T-helper 1 cell (primary cell): ENCODE results near the gene GPR39.

Experiments
- DNase-seq, 5 donors: peaks; one replicate each; pipeline ENCODE4 v3.0.0-alpha.2; 2012 to 2020

GPR39 gene

GRCh38 chr2:132573444-132574007, 156.9 kb downstream of the GPR39 start:
- DNase-seq = no peak

- no peak for DNase-seq
Observed at GRCh38 chr2:132577686-132578085, 161.1 kb downstream of the GPR39 start.

- DNase-seq = no peak
Observed at GRCh38 chr2:132581591-132581990, 165.0 kb downstream of the GPR39 start.

- no peak for DNase-seq
Observed at GRCh38 chr2:132581991-132582738, 165.6 kb downstream of the GPR39 start.

- no peak for DNase-seq
Observed at GRCh38 chr2:132583666-132584360, 167.2 kb downstream of the GPR39 start.

- DNase-seq = no peak
Observed at GRCh38 chr2:132584976-132585817, 168.6 kb downstream of the GPR39 start.

GRCh38 chr2:132586101-132586511, 169.5 kb downstream of the GPR39 start:
- DNase-seq = no peak

GRCh38 chr2:132586835-132587234, 170.2 kb downstream of the GPR39 start:
- no peak for DNase-seq

- DNase-seq = no peak
Observed at GRCh38 chr2:132588576-132588975, 172.0 kb downstream of the GPR39 start.

GRCh38 chr2:132589111-132589830, 172.7 kb downstream of the GPR39 start:
- no peak for DNase-seq

GRCh38 chr2:132589966-132590365, 173.4 kb downstream of the GPR39 start:
- DNase-seq = no peak

GRCh38 chr2:132593171-132593570, 176.6 kb downstream of the GPR39 start:
- DNase-seq = no peak

GRCh38 chr2:132595186-132595585, 178.6 kb downstream of the GPR39 start:
- DNase-seq = no peak

- no peak for DNase-seq
Observed at GRCh38 chr2:132595693-132596092, 179.1 kb downstream of the GPR39 start.

GRCh38 chr2:132597166-132597565, 180.6 kb downstream of the GPR39 start:
- no peak for DNase-seq

GRCh38 chr2:132597831-132598230, 181.2 kb downstream of the GPR39 start:
- DNase-seq = no peak

GRCh38 chr2:132598536-132598935, 181.9 kb downstream of the GPR39 start:
- DNase-seq = no peak

GRCh38 chr2:132599556-132599955, 183.0 kb downstream of the GPR39 start:
- DNase-seq = no peak

GRCh38 chr2:132604561-132604960, 188.0 kb downstream of the GPR39 start:
- no peak for DNase-seq

GRCh38 chr2:132605236-132606180, 188.9 kb downstream of the GPR39 start:
- no peak for DNase-seq

GRCh38 chr2:132606649-132607048, 190.0 kb downstream of the GPR39 start:
- no peak for DNase-seq
